Measurements from ENCODE around the gene DAB2IP. TPM values are rescaled to one million over a fixed set of nuclear protein-coding genes. Genes with fewer than 3 reads are reported as not detected.

The DAB2IP gene
- total RNA-seq, 1 experiment from 2014 or later, result 52.6 TPM

DNA sequence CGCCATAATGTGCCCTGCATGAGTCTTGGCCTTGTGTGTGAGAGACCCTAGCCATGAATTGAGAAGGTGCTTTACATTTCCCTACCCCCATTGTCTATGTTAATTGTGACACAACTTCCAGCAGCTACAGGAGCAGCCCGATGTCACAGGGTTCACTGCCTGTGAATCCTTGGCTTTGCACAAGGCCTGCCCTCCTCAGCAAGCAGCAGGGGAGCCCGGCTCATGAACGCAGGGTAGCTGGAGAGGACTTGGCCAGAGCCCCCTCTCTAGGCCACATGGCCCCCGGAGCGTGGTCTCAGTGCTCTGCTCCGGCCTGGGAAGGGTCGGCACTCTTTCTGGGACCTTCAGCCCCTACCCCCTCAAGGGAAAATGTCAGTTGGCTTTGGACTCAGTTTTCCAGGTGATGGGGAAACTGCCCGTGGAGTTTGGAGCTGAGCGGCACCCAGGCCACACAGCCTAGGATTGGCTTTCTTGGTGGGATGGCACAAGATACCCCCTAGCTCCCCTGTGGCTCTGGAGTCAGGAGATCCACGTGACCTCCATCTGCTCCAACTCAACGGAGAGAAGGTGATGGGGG, 160.8 kb downstream of the DAB2IP start:
- ATAC-seq (no peak), DNase-seq (ENCODE audit: low spot score) (no peak)
- ChIA-PET CTCF (no interaction called here), POLR2A (interaction anchor here (0.6 kb wide), 1 partner anchor 288 kb away, joined by 4 read pairs; no protein-coding TSS in a partner anchor)
- peaks cover 31% of the 10 kb centered on the region for H3K4me1 Mint-ChIP-seq
- H3K27me3 Mint-ChIP-seq (ENCODE audit: low read depth), result no peaks in the 10 kb centered on the region; the same call in 1 of the 2 replicates
- no peaks in the 10 kb centered on the region for H3K9me3 Mint-ChIP-seq
- H3K27ac Mint-ChIP-seq, result no peak overlapping the region
- H3K4me3 Mint-ChIP-seq, result no peak overlapping the region
- H3K36me3 Mint-ChIP-seq, result no peaks in the 10 kb centered on the region
- TF ChIP-seq TP53 (CRISPR knock-in tag; IDR thresholded peaks at IDR 0.05) (no peak), ATF1 (CRISPR knock-in tag; IDR thresholded peaks at IDR 0.05) (no peak), IRF1 (CRISPR knock-in tag; IDR thresholded peaks at IDR 0.05) (no peak), AFF4 (CRISPR knock-in tag; IDR thresholded peaks at IDR 0.05; ENCODE audit: borderline replicate concordance) (no peak), ZNF263 (CRISPR knock-in tag; IDR thresholded peaks at IDR 0.05; ENCODE audit: low read depth) (no peak), OVOL2 (CRISPR knock-in tag; IDR thresholded peaks at IDR 0.05; ENCODE audit: borderline replicate concordance) (no peak), ZNF423 (CRISPR knock-in tag; IDR thresholded peaks at IDR 0.05) (no peak), STAT6 (CRISPR knock-in tag; conservative IDR thresholded peaks at IDR 0.05; ENCODE audit: low read depth) (no peak), FOXJ3 (CRISPR knock-in tag; IDR thresholded peaks at IDR 0.05; ENCODE audit: borderline replicate concordance) (no peak), ZNF232 (CRISPR knock-in tag; IDR thresholded peaks at IDR 0.05) (no peak), HMGXB4 (CRISPR knock-in tag; IDR thresholded peaks at IDR 0.05) (no peak), GRHL2 (CRISPR knock-in tag; IDR thresholded peaks at IDR 0.05; ENCODE audit: insufficient replicate concordance, severe bottlenecking) (no peak), FOXP1 (CRISPR knock-in tag; IDR thresholded peaks at IDR 0.05; ENCODE audit: borderline replicate concordance) (no peak)
- TF ChIP-seq, protein P1, sequence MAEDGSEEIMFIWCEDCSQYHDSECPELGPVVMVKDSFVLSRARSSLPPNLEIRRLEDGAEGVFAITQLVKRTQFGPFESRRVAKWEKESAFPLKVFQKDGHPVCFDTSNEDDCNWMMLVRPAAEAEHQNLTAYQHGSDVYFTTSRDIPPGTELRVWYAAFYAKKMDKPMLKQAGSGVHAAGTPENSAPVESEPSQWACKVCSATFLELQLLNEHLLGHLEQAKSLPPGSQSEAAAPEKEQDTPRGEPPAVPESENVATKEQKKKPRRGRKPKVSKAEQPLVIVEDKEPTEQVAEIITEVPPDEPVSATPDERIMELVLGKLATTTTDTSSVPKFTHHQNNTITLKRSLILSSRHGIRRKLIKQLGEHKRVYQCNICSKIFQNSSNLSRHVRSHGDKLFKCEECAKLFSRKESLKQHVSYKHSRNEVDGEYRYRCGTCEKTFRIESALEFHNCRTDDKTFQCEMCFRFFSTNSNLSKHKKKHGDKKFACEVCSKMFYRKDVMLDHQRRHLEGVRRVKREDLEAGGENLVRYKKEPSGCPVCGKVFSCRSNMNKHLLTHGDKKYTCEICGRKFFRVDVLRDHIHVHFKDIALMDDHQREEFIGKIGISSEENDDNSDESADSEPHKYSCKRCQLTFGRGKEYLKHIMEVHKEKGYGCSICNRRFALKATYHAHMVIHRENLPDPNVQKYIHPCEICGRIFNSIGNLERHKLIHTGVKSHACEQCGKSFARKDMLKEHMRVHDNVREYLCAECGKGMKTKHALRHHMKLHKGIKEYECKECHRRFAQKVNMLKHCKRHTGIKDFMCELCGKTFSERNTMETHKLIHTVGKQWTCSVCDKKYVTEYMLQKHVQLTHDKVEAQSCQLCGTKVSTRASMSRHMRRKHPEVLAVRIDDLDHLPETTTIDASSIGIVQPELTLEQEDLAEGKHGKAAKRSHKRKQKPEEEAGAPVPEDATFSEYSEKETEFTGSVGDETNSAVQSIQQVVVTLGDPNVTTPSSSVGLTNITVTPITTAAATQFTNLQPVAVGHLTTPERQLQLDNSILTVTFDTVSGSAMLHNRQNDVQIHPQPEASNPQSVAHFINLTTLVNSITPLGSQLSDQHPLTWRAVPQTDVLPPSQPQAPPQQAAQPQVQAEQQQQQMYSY (CRISPR knock-in tag; IDR thresholded peaks at IDR 0.05), result no peak
